EL (cell line): Measurements from ENCODE around the gene BZW2.

Experiments used
- DNase-seq: peaks from one replicate; pipeline ENCODE4 v3.0.0-alpha.2; 2016

Gene BZW2

DNA sequence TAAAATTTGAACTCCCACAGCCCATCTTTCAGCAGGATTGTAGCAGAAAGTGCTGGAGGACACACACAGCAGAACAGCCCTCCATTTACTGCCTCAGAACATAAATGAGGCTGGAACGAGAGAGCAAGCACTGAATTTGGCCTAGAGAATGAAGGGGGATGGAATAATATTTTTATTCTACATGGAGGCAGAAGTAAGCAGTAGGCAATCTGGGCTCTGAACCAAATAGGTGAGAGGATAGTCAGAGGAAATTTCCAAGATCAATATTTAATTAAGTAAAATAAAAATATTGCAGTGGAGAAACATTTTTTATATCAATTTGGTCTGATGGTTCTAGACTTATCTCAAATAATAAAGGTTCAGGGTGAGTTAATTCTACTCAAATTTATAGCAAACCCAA lies 78.4 kb downstream of the BZW2 start:
- DNase-seq = no peak

DNA sequence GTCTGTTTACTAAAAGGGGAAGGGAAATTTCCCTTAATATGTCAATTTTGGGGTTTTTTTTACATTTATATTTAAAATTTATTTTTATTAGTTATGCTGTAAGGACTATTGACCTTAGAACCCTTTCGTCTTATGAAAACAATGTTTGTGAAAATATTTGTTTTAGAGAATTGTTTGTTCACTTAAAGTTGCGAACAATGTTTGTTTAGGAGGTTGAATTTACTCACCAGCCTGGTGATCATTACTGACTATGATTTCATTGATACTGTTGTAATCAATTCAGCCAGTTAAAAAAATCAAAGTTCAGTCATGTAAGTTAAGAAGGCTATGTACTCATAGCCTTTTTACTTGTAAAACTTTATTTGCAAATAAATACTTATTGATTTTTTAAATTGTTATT lies 80.2 kb downstream of the BZW2 start:
- DNase-seq = no peak

DNA sequence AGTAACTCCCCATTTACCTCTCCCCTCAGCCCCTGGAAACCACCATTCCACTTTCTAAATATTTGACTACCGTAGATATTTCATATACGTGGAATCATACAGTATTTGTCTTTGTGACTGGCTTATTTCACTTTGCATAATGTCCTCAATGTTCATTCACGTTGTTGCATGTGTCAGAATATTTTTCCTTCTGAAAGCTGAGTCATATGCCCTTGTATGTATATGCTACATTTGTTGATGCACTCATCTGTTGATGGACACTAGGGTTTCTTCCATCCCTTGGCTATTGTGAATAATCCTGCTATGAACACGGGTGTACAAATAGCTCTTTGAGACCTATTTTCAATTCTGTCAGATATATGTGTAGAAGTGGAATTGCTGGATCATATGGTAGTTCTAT lies 81.8 kb downstream of the BZW2 start:
- no peak for DNase-seq

DNA sequence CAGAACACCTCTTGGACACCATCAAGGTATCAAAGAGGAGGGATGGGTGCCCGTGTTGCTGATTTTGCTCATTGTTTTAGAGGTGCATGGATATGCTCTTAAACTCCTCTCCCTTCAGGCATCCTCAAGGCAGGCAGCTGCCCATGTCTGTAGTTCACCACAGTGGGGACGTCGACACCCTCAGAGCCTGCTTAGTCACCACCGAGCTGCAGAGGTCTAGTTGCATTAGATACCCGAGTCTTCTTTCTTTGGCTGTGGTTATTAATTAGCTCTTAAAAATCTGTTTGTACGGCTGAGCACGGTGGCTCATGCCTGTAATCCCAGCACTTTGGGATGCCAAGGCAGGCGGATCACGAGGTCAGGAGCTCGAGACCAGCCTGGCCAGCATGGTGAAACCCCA lies 82.8 kb downstream of the BZW2 start:
- DNase-seq = no peak

DNA sequence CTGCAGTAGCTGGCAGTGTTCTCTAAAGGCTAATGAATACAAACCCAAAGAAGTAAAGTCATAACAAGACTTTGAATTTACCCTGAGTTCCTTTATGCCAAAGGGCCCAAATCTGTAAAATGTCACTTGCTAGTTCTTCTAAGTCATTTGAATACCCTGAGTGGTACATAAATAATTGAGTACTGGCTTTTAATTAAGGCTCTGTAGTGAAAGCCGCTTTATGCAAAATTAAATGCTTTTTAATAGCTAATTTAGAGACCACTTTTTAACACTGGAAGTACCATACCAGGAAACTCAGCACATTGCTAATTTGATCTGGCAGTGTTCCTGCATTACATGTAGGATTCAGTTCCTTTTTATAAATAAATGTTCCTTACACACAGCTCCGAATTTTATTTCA lies 83.6 kb downstream of the BZW2 start:
- no peak for DNase-seq

DNA sequence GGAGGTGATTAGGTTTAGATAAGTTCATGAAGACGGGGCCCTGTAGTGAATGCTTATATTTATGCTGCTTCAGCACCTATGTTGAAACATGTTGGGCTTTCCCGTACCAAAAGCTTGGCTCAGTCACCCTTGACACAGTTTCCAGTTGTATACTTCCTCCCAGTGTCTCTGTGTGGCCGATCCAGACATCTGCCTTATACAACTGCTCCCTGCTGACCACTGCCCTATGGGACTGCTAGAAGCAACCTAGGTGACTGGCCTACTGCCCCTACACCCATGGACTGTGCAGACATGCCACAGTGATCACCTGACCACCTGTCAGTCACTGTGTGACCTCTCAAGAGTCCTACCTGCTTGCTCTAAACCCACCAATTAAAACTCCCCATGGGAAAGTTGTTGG lies 85.0 kb downstream of the BZW2 start:
- no peak for DNase-seq

DNA sequence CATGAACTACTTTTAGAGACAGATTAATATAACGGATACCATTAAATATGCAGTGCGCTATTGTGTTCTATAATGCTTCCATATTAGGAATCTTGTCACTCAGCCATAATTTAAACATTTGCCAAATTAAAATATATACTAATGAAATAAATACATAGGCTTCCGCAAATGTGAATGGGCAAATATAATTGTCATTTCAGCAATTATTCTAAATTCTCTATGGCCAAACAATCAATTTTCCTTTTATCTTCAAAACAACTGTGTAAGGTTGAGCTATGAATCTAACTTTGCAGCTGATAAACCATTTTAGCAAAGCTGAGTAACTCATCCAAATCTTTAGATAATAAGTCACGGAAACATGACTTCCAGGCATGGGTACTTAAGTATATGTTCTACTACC lies 86.8 kb downstream of the BZW2 start:
- DNase-seq = no peak

DNA sequence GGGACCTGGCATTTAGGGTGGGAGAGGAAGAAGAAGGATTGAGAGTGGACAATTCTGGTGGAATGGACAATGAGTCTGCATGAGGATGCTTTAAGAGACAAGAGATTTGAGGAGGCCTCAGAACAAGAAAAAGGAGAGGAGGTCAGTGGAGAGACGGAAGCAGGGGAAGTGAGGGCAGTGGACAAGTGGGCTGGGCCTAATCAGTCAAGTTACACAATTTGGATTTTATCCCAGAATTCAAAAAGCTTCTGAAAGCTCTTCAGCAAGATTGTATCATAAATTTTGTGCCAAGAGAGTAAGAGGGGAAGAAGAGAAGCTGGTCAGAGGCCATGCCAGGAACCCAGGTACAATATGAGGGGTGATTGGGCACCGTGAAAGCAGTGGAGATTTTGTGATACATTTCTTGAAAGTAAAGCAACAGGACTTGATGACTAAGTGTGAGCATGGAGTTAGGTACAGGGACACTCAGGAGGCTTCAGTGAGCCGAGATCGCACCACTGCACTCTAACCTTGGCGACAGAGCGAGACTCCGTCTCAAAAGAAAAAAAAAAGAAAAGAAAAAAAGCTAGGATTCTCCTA lies 88.3 kb downstream of the BZW2 start:
- no peak for DNase-seq

DNA sequence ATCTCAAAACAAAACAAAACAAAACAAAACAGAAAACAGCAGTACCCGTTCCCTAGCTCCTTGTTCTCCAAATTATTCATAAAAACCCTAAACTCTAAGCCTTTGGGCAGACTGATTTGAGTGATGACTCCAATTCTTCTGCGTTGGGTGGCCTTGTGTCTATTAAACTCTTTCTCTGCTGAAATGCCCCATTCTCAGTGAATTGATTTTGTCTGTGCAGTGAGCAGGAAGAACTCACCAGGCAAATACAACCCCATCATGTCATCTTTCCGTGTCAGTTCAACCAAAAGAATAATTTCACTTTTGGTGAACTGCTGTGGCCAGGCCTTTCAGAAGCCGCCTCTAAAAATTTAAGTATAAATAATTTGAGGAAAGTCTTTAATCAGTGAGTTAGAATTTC lies 89.0 kb downstream of the BZW2 start:
- no peak for DNase-seq

DNA sequence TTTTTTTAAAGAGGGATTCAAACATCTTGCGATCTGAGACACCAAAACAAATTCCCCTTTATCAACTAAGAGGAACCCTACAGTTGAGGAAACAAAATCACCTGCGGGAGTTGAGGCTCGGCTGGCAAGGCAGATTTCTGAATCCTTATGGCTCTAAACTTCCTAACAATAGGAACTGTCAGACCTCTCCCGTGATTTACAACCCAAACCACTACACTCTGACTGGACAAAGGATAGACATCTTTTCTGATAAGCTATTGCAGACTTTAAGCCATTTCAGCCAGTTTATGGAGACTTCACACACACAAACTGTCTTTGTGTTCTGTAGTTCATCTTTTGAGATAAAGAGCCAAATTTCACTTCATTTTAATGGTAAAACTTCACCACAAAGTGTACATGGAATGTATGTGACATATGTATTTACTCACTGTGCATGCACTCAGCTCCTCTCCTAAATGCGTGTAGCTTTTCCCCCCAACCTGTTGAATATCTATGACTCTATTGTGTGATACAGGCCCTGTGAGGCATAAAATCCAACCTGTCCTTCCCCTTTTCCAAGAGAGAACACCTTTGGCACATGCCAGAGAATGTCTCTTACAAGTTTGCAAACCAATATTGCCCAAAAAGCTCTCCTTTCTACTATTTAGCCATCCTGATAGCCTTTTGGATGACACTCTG lies 92.2 kb downstream of the BZW2 start:
- no peak for DNase-seq

DNA sequence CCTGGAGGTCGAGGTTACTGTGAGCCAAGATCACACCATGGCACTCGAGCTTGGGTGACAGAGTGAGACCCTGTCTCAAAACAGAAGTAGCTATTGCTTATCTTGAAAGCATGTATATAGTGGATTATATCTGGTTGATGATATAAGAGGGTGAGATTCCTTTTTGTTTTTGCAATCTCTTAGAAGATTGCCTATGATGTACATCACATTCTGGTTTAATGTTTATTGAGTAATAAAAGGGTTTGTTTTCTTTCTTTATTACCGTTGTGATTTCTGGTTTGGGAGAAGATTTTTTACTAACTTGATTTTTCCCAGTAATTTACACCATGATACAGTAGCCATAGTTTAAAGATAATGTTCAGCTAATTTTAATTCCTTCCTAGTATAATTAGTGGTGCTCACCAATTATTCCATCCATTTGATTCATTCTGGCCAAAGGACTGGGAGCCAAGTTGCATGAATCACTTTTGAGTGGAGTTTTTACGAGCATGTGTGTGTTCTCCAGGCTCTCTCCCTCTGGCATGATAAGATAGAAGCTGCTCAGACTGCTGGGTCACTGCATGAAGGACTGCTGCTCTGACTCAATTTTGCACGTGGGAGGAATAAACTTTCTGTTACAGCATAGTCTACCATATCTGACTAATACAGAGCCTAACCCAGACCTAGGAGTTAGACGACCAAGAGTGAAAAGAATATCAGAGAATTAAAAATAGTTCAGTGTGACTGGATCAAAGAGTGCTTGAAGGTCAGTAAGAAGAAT lies 94.1 kb downstream of the BZW2 start:
- DNase-seq = peak; percentile 98

DNA sequence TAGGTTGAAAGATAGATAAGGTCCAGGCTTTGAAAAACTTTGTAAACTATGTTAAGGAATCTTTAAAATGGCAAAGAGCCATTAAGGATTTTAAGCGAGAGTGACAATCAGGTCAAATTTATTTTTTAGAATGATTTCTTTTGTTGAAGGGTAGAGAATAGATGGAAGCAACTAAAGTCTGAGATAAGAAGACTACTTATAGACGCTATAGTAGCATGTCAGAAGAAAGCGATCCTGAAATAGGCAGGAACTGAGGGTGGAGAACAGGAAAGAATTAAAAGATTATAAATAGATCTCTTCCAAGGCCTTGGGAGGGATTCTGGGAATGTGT lies 94.6 kb downstream of the BZW2 start:
- DNase-seq = no peak

DNA sequence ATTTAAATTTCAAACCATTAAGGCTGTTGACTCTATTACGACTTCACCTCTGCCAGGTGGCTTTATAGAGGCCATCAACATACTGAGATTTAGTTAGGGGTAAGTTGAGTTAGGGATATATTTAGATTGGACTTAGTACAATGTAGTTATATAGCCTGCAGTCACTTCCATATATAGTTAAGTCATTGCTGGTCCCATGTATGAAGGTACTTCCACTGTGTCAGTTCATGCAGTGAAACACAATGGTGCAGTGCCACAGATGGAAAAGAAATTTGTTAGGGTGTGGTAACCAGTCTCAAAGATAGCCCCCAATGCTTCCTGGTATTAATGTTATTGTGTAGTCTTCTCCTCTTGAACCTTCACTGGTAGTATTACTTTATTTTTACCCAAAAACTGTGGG lies 95.0 kb downstream of the BZW2 start:
- no peak for DNase-seq

DNA sequence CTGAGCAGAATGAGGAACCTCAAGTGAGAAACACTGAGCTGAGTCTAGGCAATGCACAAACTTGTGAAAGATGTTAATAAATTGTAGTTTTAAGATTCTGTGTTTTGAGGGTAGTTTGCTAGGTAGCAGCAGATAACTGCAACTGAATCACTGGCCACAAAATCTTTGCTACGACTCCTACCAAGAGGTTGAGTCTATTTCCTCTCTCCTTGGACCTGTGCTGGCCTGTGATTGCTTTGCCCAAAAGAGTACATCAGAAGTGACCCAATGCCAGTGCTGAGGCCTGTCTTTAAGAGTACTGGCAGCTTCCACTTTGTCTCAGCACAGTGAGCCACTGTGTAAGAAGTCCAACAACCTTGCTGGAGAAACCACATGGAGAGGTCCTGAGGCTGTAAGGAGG lies 95.7 kb downstream of the BZW2 start:
- no peak for DNase-seq

DNA sequence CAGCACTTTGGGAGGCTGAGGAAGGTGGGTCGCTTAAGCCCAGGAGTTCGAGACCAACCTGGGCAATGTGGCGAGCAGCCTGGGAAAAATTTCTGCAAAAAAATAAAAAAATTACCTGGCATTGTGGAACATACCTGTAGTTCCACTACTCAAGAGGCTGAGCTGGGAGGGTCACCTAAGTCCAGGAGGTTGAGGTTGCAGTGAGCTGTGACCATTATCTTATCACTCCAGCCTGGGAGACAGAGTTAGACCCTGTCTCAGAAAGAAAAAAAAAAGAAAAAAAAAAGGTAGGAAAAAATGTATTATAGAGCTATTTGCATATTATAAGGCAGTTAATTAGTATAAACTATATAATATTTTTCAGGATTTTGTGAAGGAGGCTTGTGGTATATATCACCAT lies 96.6 kb downstream of the BZW2 start:
- no peak for DNase-seq

DNA sequence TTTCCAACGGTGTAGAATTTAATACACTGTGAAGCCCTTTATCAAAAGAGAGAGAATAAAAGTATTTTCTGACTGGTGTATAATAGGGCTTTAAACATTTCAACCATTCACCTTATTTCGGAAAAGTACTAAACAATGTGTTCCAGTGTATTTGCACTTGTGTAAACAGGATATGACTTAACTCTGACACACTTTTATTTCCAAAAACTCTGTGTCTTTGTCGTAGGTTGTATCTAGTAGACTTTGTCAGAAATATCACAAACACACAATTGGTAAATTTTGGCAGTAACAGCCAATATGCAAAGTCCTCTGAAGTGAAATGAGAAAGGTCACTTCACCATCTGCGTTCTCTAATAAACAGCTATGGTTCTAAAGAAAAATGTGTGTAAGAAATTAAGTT lies 97.3 kb downstream of the BZW2 start:
- no peak for DNase-seq

DNA sequence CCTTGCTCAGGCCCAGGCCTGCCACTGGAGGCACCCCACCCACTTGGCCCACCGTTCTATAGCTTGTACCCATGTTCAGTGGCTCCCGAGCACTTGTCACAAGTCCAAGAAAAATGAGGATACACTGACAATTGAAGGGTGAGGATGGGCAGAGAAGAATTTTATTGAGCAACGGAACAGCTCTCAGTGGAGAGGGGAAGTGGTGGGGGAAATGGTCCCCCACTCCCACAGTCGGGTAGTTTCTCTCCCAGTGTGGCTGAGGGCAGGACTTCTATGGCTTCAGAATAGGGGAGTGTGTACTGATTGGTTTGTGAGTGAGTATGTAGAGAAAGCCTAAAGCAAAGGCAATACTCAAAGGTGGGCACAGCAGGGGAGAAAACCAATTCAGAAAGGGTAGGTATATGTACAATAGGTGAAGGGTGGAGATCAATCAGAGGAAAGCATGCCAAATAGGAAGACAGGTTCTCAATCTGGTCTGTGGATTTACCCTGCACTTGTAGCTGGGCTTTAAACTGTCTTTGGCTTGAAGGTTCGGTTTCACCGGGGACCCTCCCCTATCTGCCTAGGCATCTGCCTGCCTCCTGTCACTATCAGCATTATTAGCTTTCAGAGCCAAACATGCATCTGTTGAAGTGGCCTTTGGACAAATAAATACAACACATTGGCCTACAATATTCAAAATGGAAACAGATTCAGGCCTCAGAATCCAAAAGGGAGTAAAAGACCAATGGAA lies 98.7 kb downstream of the BZW2 start:
- no peak for DNase-seq

DNA sequence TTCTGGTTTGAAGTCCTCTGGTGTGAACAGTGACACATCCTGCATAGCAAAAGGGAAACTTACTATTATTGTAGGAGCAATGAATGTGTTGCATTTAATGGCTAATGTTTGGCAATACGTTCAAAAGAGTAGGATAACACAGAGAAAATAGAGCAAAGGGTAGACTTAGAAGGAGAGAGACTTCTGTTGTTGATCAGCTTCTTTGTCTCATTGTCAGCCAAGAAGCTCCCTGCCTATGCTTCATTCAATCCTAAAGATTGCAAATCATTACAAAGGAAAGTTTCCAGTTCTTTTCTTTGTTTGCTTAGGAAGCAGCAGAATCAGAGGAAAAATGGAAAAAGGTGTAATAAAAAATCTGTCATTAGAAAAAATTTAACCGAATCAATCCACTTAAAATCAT lies 99.7 kb downstream of the BZW2 start:
- DNase-seq = no peak

DNA sequence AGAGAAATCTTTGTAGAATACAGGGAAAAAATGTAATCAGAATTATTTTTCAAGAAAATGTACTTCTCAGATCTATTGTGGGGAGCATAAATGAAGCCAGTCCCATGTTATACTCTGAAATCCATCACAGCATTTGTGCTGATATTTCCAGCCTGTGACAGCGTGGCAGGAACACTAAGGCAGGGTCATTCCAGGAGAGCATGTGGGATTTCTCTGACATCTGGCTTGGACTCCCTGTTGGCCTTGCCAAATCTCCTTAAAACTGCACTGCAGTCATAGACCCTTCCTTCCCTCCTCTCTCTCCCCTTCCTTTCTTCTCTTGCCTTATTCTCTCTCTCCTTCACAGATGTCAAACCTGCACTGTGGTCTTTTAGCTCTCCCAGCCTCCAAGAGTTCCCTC lies 101.1 kb downstream of the BZW2 start:
- no peak for DNase-seq

DNA sequence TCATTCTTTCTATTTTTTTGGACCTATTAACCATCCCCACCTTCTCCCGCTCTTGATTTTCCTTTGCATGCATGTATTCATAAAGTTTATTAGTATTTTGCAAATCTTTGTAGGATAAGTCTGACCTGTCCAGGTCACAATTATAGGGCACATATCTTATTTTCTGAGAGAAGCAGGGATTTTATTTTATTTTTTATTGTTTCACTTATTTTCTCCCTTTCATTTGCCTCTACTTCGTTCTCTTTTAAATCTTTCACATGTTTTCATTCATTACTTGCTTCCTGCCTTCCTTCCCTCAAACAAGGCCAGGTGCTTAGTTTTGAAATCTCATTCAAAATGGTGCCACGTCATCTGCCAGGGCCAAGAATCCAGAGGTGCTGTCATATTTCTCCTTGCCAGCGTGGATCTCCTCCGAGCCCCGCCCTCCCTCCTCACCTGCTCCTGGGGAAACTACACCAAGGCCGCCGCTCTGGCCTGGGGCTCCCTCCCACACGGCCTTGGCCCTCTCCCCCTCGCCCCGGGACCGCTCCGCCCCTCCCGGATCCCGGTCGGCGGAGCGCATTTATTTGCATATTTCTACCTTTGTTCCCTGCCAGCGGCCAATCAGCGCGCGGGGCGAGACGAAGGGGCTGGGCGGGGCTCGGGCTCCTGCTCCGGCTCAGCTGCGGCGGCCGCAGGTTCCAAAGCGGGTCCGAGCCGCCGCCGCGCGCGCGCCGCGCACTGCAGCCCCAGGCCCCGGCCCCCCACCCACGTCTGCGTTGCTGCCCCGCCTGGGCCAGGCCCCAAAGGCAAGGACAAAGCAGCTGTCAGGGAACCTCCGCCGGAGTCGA lies 107.3 kb downstream of the BZW2 start, which contains the start of gene TSPAN13:
Gene TSPAN13, plus strand, starts transcription at position 654 of the 830 bp plus-strand sequence. CDS start 213 bp downstream, outside the sequence.
- DNase-seq = peak; percentile 76

DNA sequence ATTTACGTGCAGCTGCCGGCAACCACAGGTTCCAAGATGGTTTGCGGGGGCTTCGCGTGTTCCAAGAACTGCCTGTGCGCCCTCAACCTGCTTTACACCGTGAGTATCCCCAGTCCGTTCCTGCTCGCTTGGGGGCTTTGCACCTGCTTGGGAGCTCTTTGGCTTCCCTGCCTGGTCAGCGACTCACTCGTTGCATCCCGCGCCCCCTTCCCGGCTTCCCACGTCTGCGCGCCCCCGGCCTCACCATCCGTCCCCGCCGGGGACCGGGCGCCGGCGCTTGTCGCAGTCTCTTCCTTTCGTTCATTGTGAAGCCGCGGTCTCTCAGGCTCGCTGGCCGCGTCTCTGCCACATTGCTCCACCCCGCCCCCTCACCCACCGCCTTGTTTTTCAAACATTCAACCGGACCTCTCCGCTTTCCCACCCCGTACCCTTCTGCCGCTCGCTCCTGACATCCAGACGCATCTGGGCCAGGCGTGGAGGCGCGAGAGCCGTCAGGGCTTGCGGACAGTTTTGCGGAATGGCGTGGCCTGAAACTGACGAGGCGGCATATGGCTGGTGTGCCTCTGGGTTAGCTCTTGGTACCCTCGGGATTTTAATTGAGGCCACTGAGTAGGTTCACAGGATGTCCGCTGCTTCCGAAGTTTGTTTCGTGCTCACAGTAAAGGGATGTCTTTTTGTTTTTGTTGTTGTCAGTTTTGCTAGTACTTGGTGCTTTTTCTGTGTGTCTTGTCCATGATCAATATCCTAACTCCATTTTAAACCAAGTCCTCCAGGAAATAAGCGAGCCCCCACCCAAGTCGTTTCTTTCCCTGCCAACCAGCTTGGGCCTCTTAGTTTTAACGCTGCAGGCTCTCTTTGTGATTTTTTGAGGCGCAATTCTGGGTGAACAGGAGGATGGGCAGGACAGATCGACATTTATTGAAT lies 108.2 kb downstream of the BZW2 start:
- DNase-seq = peak; percentile 48

DNA sequence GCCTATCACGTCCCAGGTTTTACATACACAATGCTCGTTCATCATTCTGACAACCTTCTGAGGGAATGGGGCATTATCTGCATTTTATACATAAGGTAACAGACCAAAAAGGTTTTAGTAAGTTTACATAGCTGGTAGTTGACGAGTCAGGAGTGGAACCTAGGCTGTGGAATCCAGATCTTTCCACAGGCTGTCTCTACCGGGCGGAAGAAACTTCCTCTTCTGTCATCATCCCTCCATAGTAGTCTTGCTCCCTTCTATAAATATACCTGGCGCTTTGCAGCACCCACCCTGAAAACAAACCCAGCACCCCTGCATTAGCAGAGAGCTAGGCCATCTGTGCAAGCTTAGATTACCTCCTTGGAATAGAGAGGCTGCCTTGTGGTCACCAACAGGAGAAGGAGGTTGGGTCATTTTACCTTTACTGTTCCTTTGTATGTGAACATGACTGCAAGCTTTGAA lies 108.9 kb downstream of the BZW2 start:
- DNase-seq = no peak
